Lung (tissue), 12 donors: ENCODE measurements around the gene KBTBD12. TPM values are rescaled to one million over a fixed set of nuclear protein-coding genes. Genes with fewer than 3 reads are reported as not detected.

Experiments
- ATAC-seq: fragments of 200-7000 bp; cut with Tn5 transposase; one replicate; pipeline ENCODE4 v1.9.1; 2020; ENCODE audit warnings: moderate number of reproducible peaks; ENCODE audit not compliant: insufficient read depth, low FRiP score
- DNase-seq, 3 donors: peaks; one replicate each; pipeline ENCODE4 v3.0.0-alpha.2; 2013 to 2017
- H3K27ac ChIP-seq, 2 donors: one replicate each; pipeline ENCODE4 v1.5.1; 2013; ENCODE audit warnings: mild to moderate bottlenecking in 2 of 2, moderate library complexity in 2 of 2, control low read depth in 1 of 2, inconsistent platforms in 1 of 2, low read depth in 1 of 2, low read length in 1 of 2
- H3K27me3 ChIP-seq, 3 donors: one replicate each; pipeline ENCODE4 v1.5.1; 2013; ENCODE audit warnings: low read length in 2 of 3; ENCODE audit not compliant: control insufficient read depth in 3 of 3, insufficient read depth in 3 of 3
- H3K36me3 ChIP-seq, 4 donors: one replicate each; pipeline ENCODE4 v1.5.1; 2013; ENCODE audit warnings: low read length in 4 of 4, mild to moderate bottlenecking in 1 of 4, moderate library complexity in 1 of 4; ENCODE audit not compliant: control insufficient read depth in 4 of 4, insufficient read depth in 4 of 4
- H3K4me1 ChIP-seq, 5 donors: one replicate each; pipeline ENCODE4 v1.5.1; 2013; ENCODE audit warnings: low read length in 5 of 5, mild to moderate bottlenecking in 2 of 5, moderate library complexity in 1 of 5; ENCODE audit not compliant: control insufficient read depth in 5 of 5, insufficient read depth in 5 of 5
- H3K4me3 ChIP-seq: one replicate; pipeline ENCODE4 v1.5.1; 2013; ENCODE audit warnings: mild to moderate bottlenecking, control low read depth, moderate library complexity
- H3K9ac ChIP-seq, 2 donors: one replicate each; pipeline ENCODE4 v1.5.1; 2013; ENCODE audit warnings: low read length in 2 of 2, control low read depth in 1 of 2; ENCODE audit not compliant: insufficient read depth in 1 of 2
- H3K9me3 ChIP-seq, 4 donors: one replicate each; pipeline ENCODE4 v1.5.1; 2013; ENCODE audit warnings: low read length in 3 of 4, mild to moderate bottlenecking in 1 of 4, moderate library complexity in 1 of 4; ENCODE audit not compliant: control insufficient read depth in 4 of 4, insufficient read depth in 3 of 4
- CTCF ChIP-seq: IDR thresholded peaks from 2 replicates; pipeline ENCODE4 v1.5.1; 2012; ENCODE audit warnings: mild to moderate bottlenecking; ENCODE audit errors: control extremely low read depth, extremely low read depth
- WGBS, 2 donors: extraction: QIAGEN DNeasy Blood & Tissue Kit; methylation state at CpG; one replicate each; pipeline ENCODE4 v1.1.7; 2013; 5-methylcytosine and 5-hydroxymethylcytosine counted together
- polyA plus RNA-seq, 2 donors: library from polyadenylated mRNA; stranded (reverse); fragments of 200-250 nt; gene quantifications; one replicate each; pipeline ENCODE4 v1.2.1, GENCODE V29; 2013
- total RNA-seq, 2 donors: library from RNA; depleted of rRNA in 1 of 2; stranded (reverse); fragments of >200 nt in 1 of 2; gene quantifications; one replicate each; pipeline ENCODE4 v1.2.1, GENCODE V29; 2014 to 2021
- donor health status: control.
- donor health status: control.
- donor health status: Bipolar disorder and iron deficiency.
- donor health status: healthy.
- donor health status: DM: yes; HTN: yes; CAD: no.

Gene KBTBD12
- total and polyA plus RNA-seq, 4 donors = 0.29 to 3.1 (median 0.62) TPM

GRCh38 chr3:127888156-127888555 lies 26.9 kb upstream of the KBTBD12 start:
- H3K4me1 ChIP-seq = peaks cover 0 to 1% (median 0%) of the 10 kb centered on the region in 5 donors
- no peak for ATAC-seq
- no peak overlapping the region for H3K9ac ChIP-seq
- H3K27me3 ChIP-seq = no peaks in the 10 kb centered on the region
- WGBS, 2 donors = 86 to 95% methylated on average over 4 of the region's 4 CpGs
- H3K36me3 ChIP-seq = no peaks in the 10 kb centered on the region
- no peak overlapping the region for H3K27ac ChIP-seq
- no peak overlapping the region for H3K4me3 ChIP-seq
- no peak for TF ChIP-seq CTCF
- no peak for DNase-seq
- peaks cover 0 to 9% (median 0%) of the 10 kb centered on the region in 4 donors for H3K9me3 ChIP-seq

GRCh38 chr3:127888564-127889107 lies 26.4 kb upstream of the KBTBD12 start:
- peaks cover 0 to 9% (median 0%) of the 10 kb centered on the region in 4 donors for H3K9me3 ChIP-seq
- no peaks in the 10 kb centered on the region for H3K27me3 ChIP-seq
- no peak overlapping the region for H3K9ac ChIP-seq
- no peak overlapping the region for H3K4me3 ChIP-seq
- TF ChIP-seq CTCF = no peak
- H3K27ac ChIP-seq = no peak overlapping the region
- H3K36me3 ChIP-seq = no peaks in the 10 kb centered on the region
- ATAC-seq (no peak), DNase-seq (no peak)
- H3K4me1 ChIP-seq = peaks cover 0 to 1% (median 0%) of the 10 kb centered on the region in 5 donors
- WGBS, 2 donors = 77 to 87% methylated on average over 8 of the region's 8 CpGs

- no peak overlapping the region for H3K27ac ChIP-seq
- H3K4me1 ChIP-seq = peaks cover 0 to 1% (median 0%) of the 10 kb centered on the region in 5 donors
- 77 to 81% methylated on average over 1 of the region's 1 CpG for WGBS, 2 donors
- peaks cover 0 to 9% (median 0%) of the 10 kb centered on the region in 4 donors for H3K9me3 ChIP-seq
- DNase-seq (no peak), ATAC-seq (no peak)
- no peaks in the 10 kb centered on the region for H3K27me3 ChIP-seq
- H3K36me3 ChIP-seq = no peaks in the 10 kb centered on the region
- H3K9ac ChIP-seq = no peak overlapping the region
- no peak overlapping the region for H3K4me3 ChIP-seq
- TF ChIP-seq CTCF = no peak
These were observed 25.6 kb upstream of the KBTBD12 start for GRCh38 chr3:127889461-127889863.
